Measurements from ENCODE around the gene CLEC2L.

The CLEC2L gene

DNA sequence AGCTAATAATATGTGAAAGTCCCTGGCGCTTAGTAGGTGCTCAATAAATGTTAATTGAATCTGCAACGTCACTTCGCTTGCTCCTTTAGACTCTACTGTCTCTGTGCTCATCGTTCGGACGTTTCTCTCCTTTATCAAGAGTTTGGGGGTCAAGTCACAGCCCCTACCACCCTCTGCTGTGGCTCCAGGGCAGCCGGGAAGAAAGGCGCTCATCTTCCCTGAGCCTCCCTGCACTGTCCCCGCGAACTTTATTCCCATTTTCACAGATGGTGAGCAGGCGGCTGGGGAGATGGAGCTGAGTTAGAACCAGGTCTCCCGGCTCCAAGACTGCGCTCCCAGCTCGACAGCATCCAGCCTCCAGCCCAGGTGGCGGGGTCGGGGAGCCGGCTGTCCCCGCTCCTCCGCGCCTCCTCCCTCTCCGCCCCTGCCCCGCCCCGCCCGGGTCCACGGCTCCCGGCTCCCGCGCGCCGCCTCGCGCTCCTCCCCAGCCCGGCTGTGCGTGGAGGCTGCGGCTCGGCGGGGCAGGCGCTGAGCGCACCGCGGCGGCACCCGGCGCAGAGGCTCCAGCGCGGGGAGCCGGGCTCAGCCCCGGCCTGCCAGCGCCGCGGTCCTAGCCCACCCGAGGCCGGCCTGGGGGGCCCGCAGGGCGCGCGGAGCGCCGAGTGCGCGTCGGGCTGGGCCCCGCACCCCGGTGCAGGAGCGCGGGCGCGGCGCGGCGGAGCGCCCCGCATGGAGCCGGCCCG is at the start of gene CLEC2L:
TSS of gene CLEC2L (plus strand) at position 487 of the 743 bp plus-strand sequence. CDS start at position 730, 243 bp downstream.
- no peak for DNase-seq

DNA sequence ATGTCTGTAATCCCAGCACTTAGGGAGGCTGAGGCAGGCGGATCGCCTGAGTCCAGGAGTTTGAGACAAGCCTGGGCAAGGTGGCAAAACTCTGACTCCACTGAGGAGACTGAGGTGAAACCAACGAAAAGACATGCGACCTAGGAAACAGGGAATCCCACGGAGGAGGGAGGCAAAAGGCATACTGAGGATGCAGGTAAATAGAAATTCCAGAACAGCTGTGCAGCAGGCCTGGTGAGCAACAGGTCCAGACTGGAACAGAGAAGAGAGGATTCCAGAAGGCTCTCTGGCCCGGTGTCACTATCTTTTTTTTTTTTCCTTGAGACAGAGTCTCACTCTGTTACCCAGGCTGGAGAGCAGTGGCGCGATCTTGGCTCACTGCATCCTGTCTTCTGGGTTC is 47.3 kb upstream of the CLEC2L start:
- no peak for DNase-seq

DNA sequence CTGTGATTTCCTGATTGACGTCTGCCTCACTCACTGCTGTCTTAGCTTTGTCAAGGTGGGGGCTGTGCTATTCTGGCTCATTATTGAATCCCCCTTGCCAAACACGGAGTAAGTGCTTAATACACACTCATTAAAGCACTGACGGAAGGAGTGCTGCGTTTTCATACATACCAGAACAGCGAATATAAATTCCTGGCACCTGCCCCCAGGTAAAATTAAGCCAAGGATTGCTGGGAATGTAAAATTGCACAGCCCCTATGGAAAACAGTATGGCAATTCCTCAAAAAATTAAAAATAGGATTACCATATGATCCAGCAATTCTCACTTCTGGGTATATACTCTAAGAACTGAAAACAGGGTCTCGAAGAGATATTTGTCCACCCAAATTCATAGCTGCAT is 46.6 kb upstream of the CLEC2L start:
- DNase-seq: no peak

DNA sequence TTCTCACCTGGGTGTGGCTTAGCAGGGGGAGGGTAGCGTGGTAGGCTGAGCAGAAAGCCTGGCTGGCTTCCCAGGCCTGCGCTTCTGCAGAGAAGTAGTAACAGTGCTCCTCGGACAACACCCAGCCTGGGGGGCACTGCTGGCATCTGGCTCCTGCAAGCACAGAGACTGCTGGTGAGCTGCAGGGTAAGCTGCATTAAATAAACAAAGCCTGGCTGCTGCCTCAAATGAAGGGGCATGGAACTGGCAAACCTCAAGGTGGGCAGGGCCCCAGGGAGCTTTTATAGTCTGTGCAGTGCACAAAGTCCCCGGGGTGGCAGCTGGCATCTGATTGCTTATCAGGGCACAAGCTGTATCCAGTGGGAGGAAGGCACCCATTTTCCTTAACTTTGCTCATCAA is 43.9 kb upstream of the CLEC2L start:
- no peak for DNase-seq

DNA sequence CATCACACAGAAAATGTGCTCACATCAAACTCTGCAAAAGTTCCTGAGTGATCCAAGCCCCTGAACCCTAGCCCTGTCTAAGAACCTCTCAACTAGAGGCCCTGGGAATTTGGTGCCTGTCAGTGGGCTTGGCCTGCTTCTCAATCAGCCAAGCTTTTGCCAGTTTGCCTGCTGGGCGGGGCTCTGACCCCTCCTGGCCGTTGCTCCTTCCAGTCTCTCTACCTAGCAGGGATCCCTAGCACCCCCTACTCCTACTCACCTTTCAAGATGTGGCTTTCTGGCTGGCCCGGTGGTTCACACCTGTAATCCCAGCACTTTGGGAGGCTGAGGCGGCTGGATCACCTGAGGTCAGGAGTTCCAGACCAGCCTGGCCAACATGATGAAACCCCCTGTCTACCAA is 42.1 kb upstream of the CLEC2L start:
- DNase-seq: no peak

DNA sequence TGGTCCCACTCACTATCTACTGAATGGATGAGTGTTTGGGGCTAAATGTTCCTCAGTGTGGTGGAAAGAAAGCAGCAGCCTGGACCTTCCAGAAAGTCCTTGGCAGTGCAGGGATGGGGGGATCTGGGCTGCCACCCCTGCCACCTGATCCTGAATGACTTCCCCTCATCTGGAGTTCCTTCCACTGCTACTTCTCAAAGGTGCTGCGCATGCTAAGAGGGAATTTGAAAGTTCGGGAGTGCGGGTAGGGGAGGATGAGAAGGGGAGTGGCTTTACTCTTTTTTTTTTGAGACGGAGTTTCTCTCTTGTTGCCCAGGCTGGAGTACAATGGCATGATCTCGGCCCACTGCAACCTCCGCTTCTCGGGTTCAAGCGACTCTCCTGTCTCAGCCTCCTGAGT is 41.4 kb upstream of the CLEC2L start:
- no peak for DNase-seq

DNA sequence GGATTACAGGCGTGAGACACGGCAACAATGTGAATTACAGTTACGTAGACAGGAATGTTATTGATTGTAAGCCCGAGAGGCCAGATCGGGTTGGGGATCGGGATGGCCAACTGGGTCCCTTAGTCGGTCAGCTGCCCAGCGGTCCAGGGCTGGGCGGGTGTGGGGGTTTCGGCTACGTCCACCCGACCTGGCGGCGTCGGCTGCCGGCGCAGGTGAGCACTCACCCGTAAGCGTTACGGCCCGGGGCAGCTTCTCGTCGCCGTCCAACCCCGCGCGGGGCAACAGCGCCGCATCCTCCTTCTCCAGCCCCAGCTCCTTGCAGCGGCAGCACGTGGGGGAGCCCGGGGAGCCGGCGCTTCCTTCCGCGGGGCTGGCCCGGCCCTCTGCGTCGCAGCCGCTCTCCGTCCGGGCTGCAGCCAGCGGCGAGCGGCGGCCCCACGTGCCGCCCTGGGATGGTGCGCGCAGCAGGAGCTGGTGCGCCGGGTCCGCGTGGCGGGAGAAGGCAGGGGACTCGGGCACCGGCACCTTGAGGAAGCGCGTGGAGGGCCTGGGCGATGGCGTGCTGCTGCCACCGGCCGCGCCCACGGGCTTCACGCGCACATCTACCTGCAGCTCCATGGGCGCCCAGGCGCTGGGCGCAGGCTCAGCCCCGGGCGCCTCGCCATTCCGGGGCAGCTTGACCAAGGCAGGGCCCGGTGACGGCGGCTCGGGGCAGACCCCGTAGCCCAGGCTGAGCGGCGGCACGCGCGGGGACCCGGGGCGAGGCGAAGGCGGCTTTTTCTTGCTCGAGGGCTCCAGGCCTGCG is 40.6 kb upstream of the CLEC2L start:
- no peak for DNase-seq

DNA sequence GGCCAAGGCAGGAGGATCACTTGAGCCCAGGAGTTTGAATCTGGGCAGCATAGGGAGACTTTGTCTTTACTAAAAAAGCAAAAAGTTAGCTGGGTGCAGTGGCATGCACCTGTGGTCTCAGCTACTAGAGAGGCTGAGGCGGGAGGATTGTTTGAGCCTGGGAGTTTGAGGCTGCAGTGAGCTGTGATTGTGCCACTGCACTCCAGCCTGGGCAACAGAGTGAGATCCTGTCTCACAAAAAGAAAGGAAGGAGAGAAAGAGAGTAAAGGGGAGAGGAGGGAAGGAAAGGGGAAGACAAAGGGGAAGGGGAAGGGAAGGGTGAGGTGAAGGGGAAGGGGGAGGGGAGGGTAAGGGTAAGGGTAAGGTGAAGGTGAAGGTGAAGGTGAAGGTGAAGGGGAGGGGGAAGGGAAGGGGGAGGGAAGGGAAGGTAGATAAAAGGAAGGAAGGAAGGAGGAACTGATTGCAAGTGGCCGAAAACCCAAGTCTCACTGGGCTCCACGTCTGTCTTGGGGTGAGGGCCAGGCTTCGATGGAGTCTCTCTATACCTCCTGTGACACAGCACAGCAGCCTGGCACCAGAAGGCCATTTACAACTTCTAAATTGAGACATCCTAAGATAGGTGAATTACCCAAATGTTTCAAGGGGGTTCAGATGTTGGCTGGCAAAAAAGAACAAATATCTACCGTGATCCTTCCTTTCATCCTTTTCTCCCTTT is 36.0 kb upstream of the CLEC2L start:
- no peak for DNase-seq

DNA sequence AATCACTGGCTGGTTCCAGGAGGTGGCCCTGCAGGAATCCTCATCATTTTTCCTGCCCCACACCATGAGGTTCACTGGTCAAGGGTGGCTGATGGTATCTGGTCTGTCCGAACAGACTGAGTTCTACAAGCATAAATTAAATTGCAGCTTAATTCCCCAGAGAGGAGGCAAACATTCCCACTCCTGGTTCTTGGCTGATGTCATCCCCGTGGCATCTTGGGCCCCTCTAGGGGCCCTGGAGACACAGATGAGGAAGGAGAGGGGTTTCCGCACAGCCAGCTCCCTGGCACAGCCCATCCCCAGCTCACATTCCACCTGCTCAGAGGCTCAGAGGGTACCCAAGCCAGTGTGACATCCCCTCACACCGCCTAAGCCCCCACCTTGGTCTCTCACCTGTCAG is 34.7 kb upstream of the CLEC2L start:
- no peak for DNase-seq

DNA sequence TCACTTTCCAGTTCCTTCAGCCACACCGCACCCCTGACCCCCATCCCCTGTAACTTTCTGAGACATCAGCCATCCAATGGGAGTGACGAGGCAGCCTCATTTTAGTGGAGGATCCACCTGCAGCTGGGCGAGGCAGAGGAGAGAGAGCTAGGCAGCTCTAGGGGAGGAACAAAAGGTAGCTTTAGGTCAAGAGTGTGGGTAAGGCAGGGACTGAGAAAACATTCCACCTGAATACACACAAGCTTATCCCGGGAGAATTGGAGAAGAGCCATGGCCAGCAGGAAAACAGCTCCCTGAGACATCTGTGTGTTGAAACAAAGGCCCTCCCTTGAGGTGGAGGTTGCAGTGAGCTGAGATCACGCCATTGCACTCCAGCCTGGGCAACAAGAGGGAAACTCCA is 33.4 kb upstream of the CLEC2L start:
- no peak for DNase-seq

DNA sequence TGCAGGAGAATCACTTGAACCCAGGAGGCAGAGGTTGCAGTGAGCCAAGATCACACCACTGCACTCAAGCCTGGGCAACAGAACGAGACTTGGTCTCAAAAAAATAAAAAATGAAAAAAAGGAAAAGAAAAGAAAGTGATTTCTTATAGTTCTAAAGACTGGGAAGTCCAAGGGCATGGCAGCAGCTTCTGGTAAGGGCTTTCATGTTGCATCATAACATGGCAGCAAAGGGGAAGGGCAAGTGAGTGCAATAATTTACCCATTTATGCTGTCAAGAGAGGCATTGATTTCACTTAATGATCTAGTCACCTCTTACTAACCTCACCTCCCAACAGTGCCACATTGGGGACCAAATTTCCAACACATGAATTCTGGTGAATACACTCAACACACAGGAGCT is 31.2 kb upstream of the CLEC2L start:
- no peak for DNase-seq

DNA sequence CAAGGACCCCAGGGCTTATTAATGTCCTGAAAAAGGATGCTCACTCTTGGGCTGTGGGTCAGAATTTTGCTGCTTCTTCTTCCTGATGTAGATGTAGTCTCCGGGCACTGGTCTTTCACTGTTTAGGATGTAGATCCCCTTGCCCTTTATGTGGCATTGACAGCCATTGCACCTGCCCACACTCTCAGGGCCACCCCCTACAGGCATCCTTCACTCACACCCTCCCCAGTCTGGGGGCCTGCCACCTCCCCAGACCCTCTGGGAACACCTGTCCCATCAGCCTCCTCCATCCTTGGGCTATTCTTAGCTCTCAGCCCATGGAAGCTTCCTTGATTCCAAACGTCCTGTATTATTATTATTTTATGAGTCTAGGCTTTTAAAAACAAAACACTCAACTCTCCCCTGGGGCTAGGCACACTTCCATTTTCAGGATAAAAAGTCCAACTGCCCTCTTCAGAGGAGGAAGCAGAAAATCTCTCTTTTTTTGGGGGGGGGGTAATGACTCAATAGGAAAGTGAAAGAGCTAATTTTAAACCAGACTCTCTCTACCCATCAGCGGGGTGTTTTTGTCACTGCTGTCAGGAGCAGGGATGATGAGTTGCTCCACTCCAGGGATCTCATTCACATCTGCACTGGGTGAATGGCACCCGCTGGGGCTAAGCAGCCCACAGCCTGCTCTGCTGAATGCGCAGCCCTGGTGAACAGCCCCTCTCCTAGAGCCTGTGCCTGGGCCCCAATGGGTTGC is 28.5 kb upstream of the CLEC2L start:
- no peak for DNase-seq

DNA sequence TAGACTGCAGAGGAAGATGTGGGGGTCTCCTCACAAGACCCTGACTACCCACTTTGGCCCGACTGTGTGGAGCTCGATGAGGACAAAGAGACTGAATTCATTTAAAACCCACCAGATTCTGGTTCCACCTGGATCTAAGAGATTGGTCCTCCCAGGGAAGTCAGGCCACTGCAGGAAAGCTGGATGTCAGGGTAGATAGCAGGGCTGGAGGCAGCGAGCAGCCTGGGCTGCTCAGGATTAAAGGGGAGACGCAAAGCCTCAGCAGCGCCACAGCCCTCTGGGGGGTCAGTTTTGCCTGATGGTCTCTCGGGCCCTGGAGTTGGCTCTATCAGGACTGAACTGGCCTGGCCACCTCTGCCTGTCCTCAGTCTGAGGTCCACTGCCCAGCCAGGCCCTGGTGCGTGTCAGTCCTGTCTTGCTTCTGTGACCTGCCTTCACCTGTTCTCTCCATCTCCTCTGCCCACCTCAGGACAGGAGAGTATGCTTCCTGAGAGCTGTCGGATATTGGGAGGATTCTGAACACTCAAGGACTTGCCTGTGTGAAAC is 27.8 kb upstream of the CLEC2L start:
- DNase-seq: no peak

DNA sequence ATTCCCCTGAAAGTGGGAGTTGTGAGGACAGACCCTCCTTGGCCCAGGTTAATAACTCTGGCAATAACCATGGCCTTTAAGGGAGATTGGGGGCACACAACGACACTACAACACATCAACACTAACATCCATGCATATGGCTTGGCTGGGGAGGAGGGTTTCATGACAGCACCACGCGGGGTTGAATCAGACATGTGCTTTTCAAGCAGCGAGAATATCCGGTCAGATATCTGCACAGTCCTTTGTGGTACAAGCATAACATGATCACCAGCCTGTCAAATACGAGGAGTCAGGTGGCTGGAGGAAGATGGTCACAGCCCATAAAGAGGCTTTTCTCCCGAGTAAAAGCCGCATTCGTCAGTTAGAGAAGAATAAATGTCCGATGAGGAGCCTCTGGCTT is 27.0 kb upstream of the CLEC2L start:
- no peak for DNase-seq

DNA sequence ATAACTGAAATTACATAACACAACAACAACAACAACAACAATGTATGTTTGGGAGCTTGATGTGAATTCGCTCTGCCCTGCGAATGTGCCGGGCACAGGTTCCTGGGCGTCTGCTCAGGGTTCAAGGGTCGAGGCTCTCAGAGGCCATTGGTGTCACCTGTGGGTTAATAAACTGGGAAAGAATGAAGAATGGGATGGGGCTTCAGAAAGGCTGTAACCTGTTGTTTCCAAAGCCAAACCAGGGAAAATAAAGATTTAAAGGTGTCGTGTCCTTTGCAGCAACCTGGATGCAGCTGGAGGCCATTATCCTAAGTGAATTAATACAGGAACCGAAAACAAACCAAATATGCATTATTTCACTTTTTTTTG is 22.7 kb upstream of the CLEC2L start:
- no peak for DNase-seq

DNA sequence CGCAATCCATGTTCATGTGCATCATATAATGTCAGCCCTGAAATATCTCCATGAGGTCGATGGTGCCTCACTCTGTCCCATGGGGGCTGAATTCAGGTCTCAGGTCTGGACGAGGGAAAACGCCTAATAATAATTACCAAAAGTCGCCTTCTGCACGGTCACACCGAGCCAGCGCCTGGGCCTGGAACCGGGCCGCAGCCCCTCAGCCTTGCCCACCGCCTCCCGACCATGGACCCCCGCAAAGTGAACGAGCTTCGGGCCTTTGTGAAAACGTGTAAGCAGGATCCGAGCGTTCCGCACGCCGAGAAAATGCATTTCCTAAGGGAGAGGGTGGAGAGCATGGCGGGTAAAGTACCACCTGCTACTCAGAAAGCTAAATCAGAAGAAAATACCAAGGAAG is 21.3 kb upstream of the CLEC2L start:
- DNase-seq: no peak

DNA sequence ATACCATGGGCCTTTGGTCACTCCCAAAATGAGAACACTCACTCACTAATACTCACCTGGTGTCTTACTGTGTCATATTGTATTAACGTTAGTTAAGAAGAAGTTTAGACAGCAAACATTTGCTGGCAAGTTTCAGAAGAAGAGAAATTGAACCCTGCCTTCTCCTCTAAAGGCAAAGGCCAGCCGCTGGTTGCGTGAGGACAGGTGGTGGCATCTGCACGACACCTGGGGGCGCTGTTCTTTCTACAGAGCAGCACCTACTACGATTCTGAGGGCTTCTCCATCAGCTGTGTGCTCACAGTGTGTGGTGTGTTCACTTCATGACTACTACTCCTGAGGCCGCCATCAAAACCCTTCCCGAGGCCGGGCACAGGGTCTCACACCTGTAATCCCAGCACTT is 17.9 kb upstream of the CLEC2L start:
- no peak for DNase-seq

DNA sequence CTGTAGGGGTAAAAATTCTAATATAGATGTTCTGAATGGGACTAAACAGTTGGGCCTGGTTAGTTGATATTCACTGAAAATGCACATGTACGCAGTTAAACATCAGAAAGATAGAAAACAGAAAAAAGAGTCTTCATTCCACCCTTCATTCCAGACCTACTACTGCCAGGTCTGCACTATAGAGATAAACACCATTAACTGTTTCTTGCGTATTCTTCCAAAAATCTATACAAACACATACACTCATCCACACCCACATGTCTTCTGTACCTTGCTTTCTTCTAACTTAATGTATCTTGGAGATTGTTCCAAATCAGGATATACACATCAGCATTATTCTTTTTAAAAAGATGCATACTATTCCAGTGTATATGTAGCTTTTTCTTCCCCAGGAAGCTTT is 13.9 kb upstream of the CLEC2L start:
- no peak for DNase-seq

DNA sequence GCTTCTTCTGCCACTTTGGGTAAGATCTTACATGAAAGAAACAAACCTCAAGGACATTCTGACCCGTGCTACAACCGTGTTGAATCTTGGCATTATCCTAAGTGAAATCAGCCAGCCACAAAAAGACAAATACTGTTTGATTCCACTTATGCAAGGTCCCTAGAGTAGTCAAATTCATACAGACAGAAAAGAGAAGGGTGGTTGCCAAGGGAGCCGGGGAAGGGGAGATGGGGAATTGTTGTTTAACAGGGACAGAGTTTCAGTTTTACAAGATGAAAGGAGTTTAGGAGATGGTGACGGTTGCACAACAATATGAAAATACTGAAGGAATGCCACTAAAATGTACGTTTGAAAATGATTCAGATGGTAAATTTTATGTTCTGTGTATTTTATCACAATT is 12.2 kb upstream of the CLEC2L start:
- DNase-seq: no peak

DNA sequence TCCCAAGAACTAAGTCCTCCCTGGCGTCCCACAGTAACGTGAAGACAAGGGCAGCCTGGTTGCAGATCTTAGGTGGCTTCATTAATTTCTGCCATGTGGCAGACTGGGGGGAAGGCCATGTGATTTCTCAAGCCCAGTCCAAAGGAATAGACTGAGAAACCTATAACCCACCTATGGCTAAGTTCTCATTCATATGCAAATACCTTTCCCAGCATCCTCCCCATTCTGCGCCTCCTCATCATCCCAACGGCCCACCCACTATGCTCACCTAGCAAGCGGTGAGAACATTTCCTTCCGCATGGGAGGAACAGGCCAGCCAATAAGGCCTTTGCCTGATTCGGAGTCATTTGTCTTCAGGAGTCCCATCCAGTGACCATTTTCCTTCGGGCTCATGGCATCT is 8.2 kb upstream of the CLEC2L start:
- DNase-seq: no peak

DNA sequence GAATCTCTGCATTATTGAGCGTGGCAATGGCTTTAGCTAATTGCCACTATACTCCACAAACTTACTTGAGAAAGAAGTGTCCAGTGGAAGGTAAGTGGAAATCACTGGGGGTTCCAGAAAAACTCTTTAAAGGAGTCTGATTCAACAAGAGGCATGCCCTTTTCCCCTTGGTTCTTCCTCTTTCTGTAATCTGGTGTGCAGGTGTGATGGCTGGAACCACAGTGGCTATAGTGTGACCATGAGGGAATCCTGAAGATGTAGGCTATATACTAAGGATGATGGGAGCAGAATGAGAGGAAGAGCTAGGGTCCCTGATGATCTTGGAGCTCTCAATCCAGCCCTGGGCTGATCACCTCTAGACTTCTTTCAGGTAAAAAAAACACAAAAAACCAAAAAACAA is 2.0 kb upstream of the CLEC2L start:
- DNase-seq: no peak

DNA sequence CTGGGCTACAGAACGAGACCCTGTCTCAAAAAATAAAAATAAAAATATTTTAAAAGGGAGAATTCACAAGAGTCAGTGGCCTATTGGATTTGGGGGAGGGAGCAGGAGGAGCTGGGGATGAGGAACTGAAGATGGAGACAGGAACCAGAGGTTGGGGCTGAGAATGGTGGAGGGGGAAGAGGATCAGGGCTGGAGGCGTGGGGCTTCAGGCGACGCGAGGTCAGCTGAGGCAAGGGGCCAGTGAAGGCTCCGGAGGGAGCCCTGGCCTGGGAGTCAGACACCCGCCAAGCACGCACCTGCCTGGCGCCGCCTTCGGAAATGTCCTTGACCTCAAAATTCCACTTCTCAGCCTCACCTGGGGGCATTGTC is 671 bp upstream of the CLEC2L start:
- DNase-seq: no peak

Measured in midbrain (tissue), 1 donor.